Testis (tissue), 3 donors: ENCODE results near the gene AP2B1. TPM values are rescaled to one million over a fixed set of nuclear protein-coding genes. Genes with fewer than 3 reads are reported as not detected.

Source experiments
- DNase-seq: peaks from one replicate; pipeline ENCODE4 v3.0.0-alpha.2; 2019
- H3K27ac ChIP-seq, 2 donors: fragments of 200-600 bp; sonication (generic); one replicate each; pipeline ENCODE4 v1.5.1; 2019
- H3K27me3 ChIP-seq: fragments of 200-600 bp; sonication (generic); one replicate; pipeline ENCODE4 v1.5.1; 2019
- H3K36me3 ChIP-seq: fragments of 200-600 bp; sonication (generic); one replicate; pipeline ENCODE4 v1.5.1; 2017; ENCODE audit warnings: low read depth; ENCODE audit errors: missing control alignments
- H3K4me1 ChIP-seq: fragments of 200-600 bp; sonication (generic); one replicate; pipeline ENCODE4 v1.5.1; 2019
- H3K4me3 ChIP-seq, 2 donors: fragments of 200-600 bp; sonication (generic); one replicate each; pipeline ENCODE4 v1.5.1; 2017 to 2019
- H3K9me3 ChIP-seq: fragments of 200-600 bp; sonication (generic); one replicate; pipeline ENCODE4 v1.5.1; 2017
- CTCF ChIP-seq, 3 experiments: fragments of 450-650 bp in 2 of 3; fragments of 200-600 bp in 1 of 3; sonication (generic) in 1 of 3; IDR thresholded peaks; one replicate each; pipeline ENCODE4 v1.5.1; 2016 to 2019; ENCODE audit warnings: antibody characterized with exemption in 3 of 3, mild to moderate bottlenecking in 2 of 3, moderate library complexity in 1 of 3
- POLR2A ChIP-seq: fragments of 450-650 bp; IDR thresholded peaks from one replicate; pipeline ENCODE4 v1.6.1; 2017; ENCODE audit warnings: antibody characterized with exemption, mild to moderate bottlenecking, moderate library complexity
- WGBS, 2 donors: methylation state at CpG; one replicate each; pipeline ENCODE4 v1.1.5; 2018; 5-methylcytosine and 5-hydroxymethylcytosine counted together
- intact Hi-C: fragments of 100-400 bp; cut with DNase I; formaldehyde crosslinking; loops from one replicate; pipeline ENCODE4 v1.15.1; 2023; ENCODE audit warnings: low total_unique reads
- polyA plus RNA-seq: library from polyadenylated mRNA; stranded (reverse); fragments of 350-450 nt; fragmentation: Illumina TruSeq; extraction: RNeasy Lipid Tissue Mini Kit (QIAGEN cat#74804); gene quantifications from one replicate; pipeline ENCODE4 v1.2.3, GENCODE V29; 2014; ENCODE audit warnings: low read depth, low replicate concordance; ENCODE audit not compliant: insufficient read depth
- total RNA-seq, 2 donors: library from RNA; depleted of rRNA; stranded (reverse); fragments of >200 nt; gene quantifications; one replicate each; pipeline ENCODE4 v1.2.3, GENCODE V29; 2016

AP2B1 gene
- total and polyA plus RNA-seq, 3 donors from 2014 or later: 132 to 310 (median 147) TPM

- no peaks in the 10 kb centered on the region for H3K4me1 ChIP-seq
- H3K27me3 ChIP-seq: no peaks in the 10 kb centered on the region
- DNase-seq: no peak
- H3K4me3 ChIP-seq: no peak overlapping the region
- 79 to 80% methylated on average over 12 of the region's 12 CpGs for WGBS, 2 donors
- TF ChIP-seq POLR2A (no peak), CTCF (IDR thresholded peaks at IDR 0.05) (no peak)
- H3K9me3 ChIP-seq: no peaks in the 10 kb centered on the region
- H3K27ac ChIP-seq: no peak overlapping the region
- no peaks in the 10 kb centered on the region for H3K36me3 ChIP-seq
- intact Hi-C loops: no loop called here
Observed at GRCh38 chr17:35653619-35654361, 66.7 kb downstream of the AP2B1 start.

GRCh38 chr17:35655303-35655702, 68.2 kb downstream of the AP2B1 start:
- H3K27ac ChIP-seq: no peak overlapping the region
- no peaks in the 10 kb centered on the region for H3K9me3 ChIP-seq
- no peaks in the 10 kb centered on the region for H3K4me1 ChIP-seq
- WGBS, 2 donors: 80 to 91% methylated on average over 1 of the region's 1 CpG
- TF ChIP-seq POLR2A: no peak
- TF ChIP-seq CTCF (IDR thresholded peaks at IDR 0.05): no peak
- no peak for DNase-seq
- intact Hi-C loops: no loop called here
- no peaks in the 10 kb centered on the region for H3K27me3 ChIP-seq
- no peak overlapping the region for H3K4me3 ChIP-seq
- H3K36me3 ChIP-seq: no peaks in the 10 kb centered on the region

- intact Hi-C loops: no loop called here
- no peak overlapping the region for H3K27ac ChIP-seq
- 85 to 89% methylated on average over 1 of the region's 1 CpG for WGBS, 2 donors
- no peaks in the 10 kb centered on the region for H3K9me3 ChIP-seq
- H3K4me1 ChIP-seq: no peaks in the 10 kb centered on the region
- H3K27me3 ChIP-seq: no peaks in the 10 kb centered on the region
- DNase-seq: no peak
- H3K36me3 ChIP-seq: no peaks in the 10 kb centered on the region
- TF ChIP-seq POLR2A: no peak
- TF ChIP-seq CTCF (IDR thresholded peaks at IDR 0.05): no peak
- H3K4me3 ChIP-seq: no peak overlapping the region
Observed at GRCh38 chr17:35660902-35661301, 73.8 kb downstream of the AP2B1 start.

GRCh38 chr17:35664685-35665084, 77.6 kb downstream of the AP2B1 start:
- Histone ChIP-seq H3K27ac (no peak overlapping the region), H3K9me3 (no peaks in the 10 kb centered on the region), H3K4me1 (no peaks in the 10 kb centered on the region), H3K27me3 (no peaks in the 10 kb centered on the region), H3K4me3 (no peak overlapping the region), H3K36me3 (no peaks in the 10 kb centered on the region)
- 72 to 88% methylated on average over 5 of the region's 5 CpGs for WGBS, 2 donors
- DNase-seq: no peak
- intact Hi-C loops: no loop called here
- TF ChIP-seq POLR2A (no peak), CTCF (IDR thresholded peaks at IDR 0.05) (no peak)

- intact Hi-C loops: no loop called here
- no peaks in the 10 kb centered on the region for H3K9me3 ChIP-seq
- no peak overlapping the region for H3K4me3 ChIP-seq
- no peak for TF ChIP-seq POLR2A
- no peak for TF ChIP-seq CTCF (IDR thresholded peaks at IDR 0.05)
- no peak overlapping the region for H3K27ac ChIP-seq
- no peak for DNase-seq
- WGBS, 2 donors: 91 to 96% methylated on average over 2 of the region's 2 CpGs
- no peaks in the 10 kb centered on the region for H3K27me3 ChIP-seq
- no peaks in the 10 kb centered on the region for H3K36me3 ChIP-seq
- no peaks in the 10 kb centered on the region for H3K4me1 ChIP-seq
Observed at GRCh38 chr17:35665662-35666061, 78.5 kb downstream of the AP2B1 start.
